GM19238 (cell line): Measurements from ENCODE around the gene POLR3B.
"Not testable (repeated sequence)": the region's sequence is repeated elsewhere in the genome, so short reads cannot be mapped to it uniquely, and the experiment has no call there.

Experiments
- DNase-seq: peaks from one replicate; pipeline ENCODE4 v3.0.0; 2011; ENCODE audit warnings: low spot score; ENCODE audit not compliant: insufficient read length

POLR3B gene

DNA sequence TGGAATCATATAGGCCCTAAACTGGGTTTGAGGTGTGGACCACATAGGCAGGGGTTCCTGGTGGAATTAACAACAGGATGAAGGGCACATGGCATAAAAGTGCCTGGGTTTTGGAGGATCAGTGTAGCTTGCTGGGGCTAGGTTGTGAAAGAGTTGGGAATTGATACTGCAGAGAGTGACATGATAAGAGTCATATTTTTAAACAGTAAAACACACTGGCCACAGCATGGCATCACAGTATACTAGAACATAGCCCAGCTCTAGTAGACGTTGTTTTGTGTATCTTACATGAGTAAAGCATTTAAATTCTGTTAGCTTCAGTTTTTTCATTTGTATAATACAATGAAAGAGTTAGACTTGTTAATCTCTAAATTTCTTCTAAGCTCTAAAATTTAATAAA lies 102.0 kb downstream of the POLR3B start:
- DNase-seq: no peak

DNA sequence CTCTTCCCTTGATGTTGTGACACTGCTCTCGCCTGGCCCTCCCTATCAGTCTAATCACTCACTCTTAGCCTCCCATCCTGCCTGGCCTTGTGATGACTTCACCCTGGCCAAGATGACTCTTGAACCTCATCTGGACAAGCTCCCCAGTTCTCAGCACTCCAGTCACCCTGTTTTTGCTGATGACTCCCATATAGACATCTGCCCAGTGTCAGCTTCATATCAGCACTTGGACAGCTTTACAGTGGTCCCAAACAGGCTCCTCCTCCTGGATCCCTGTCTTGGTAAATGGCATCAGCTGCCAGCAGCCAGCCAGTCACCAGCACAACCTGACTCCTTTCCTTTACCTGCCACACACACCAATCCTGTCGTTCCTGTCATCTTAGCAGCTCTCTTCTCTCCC lies 104.2 kb downstream of the POLR3B start:
- no peak for DNase-seq

DNA sequence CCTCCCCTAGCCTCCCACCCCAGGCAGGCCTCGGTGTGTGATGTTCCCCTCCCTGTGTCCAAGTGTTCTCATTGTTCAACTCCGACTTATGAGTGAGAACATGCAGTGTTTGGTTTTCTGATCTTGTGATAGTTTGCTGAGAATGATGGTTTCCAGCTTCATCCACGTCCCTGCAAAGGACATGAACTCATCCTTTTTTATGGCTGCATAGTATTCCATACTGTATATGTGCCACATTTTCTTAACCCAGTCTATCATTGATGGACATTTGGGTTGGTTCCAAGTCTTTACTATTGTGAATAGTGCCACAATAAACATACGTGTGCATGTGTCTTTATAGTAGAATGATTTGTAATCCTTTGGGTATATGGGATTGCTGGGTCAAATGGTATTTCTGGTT lies 108.1 kb downstream of the POLR3B start:
- not testable (repeated sequence) for DNase-seq

DNA sequence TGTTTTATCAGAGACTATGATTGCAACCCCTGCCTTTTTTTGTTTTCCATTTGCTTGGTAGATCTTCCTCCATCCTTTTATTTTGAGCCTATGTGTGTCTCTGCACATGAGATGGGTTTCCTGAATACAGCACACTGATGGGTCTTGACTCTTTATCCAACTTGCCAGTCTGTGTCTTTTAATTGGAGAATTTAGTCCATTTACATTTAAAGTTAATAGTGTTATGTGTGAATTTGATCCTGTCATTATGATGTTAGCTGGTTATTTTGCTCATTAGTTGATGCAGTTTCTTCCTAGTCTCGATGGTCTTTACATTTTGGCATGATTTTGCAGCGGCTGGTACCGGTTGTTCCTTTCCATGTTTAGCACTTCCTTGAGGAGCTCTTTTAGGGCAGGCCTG lies 118.1 kb downstream of the POLR3B start:
- DNase-seq: not testable (repeated sequence)

DNA sequence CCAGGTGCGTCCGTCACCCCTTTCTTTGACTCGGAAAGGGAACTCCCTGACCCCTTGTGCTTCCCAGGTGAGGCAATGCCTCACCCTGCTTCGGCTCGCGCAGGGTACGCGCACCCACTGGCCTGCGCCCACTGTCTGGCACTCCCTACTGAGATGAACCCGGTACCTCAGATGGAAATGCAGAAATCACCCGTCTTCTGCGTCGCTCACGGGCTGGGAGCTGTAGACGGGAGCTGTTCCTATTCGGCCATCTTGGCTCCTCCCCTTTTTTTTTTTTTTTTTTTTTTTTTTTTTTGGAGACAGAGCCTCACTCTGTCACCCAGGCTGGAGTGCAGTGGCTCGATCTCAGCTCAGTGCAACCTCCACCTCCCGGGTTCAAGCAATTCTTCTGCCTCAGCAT lies 120.1 kb downstream of the POLR3B start:
- not testable (repeated sequence) for DNase-seq

DNA sequence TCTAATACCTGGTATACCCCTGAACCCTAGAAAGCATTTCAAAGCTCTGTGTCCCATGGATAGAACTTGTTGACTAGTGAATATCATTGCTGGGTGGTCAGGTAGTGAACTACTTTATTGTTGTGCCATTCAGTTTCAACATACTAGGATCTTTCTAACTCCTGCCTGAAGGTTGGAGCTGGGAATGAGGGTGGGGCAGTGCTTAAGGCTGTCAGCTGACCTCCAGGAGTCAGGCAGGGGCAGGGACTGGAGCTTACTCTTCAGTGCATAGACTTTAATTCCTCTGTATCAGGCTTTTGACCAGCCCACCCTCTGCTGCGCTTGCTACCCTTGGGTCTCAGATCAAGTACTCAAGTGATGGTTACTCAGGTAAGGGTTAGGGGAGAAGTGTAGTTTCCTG lies 122.7 kb downstream of the POLR3B start:
- DNase-seq: no peak

DNA sequence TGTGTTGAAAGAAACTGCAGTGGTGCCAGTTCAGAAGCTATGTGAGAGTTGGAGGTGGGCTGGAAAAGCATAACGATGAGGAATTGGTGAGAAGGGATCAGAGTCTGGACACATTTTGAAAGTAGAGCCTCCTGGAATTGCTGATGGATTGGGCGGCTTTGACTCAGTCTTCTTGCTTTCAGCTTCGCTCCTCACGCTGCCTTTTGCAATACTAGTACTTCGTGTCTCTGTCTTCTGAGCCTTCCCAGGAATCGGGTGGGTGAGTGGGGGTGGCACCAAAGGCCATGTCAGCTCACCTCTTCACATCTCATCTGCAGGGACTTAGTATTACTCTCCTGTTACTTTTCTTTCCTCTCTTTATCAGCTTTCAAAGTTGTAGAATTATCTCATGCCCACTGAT lies 123.7 kb downstream of the POLR3B start:
- DNase-seq: no peak

DNA sequence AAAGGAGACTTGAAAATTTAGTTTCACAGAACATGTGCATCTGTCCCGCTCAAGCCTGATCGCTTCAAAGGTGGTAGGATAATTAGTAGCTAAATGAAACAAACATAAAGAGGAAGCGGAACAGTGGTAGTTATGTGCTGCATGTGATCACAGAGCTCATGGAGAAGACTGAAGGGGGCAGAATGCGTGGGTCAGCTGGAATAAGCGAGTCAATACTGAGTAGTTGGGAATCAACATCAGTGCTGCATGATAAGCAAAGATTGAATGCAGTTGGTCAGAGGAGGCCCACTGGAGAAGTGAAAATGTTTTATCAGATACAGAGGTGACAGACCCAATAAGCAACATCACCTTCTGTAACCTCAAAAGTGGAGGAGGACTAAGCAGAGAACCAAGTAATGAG lies 130.1 kb downstream of the POLR3B start:
- no peak for DNase-seq

DNA sequence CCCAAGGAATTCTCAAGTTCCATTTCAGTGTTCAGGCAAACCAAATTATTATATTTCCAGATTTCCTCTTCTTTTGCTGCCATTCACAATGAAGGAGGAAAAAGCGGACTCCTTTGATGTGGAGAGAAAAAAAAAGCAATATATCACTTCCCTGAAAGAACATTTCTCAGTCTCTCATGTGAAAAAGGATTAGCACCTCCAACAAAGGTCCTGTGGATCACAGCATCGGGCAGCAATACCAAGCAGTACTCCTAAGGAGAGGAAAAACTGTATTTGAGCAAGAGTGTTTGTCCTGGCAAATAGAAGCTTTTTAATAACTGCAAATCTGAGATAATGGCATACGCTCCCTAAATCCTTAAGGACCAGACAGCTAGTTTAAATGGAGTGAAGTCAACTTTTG lies 131.3 kb downstream of the POLR3B start:
- DNase-seq: no peak

DNA sequence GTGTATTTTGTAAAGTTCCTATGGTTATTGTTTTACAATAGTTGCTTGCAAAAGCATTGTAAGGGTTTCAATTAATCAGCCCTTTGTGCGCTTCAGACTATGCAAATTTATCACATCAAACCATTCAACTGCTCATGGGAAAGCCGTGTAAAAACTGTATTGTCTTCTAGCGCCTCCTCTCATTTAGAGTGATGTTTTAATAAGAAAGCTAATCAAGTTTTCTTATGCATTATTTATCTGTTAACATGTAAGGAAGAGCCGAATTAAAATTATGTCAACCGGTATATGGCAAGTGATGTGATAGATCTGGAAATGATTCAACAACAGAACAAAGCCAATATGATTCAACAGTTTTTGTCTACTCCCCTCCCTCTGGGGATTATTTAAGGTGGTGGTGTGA lies 132.7 kb downstream of the POLR3B start:
- DNase-seq: no peak

DNA sequence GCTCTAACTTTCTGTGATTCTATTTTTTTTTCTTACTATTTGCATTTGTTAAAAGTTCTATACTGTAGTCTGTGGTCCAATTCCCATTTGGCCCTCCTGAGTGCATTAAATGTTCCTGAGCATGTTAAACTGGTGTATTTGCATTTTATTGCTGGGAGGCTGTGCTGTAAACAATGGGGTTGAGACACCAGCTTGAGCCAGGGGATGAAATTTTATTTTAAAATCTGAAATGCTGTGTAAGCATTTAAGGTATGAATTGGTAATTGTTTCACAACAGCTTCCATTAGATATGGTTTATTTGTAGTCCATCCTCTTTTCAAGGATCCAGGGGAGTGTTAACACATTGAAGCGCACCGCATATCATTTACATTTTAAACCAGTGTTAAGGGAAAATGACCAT lies 135.3 kb downstream of the POLR3B start:
- no peak for DNase-seq

DNA sequence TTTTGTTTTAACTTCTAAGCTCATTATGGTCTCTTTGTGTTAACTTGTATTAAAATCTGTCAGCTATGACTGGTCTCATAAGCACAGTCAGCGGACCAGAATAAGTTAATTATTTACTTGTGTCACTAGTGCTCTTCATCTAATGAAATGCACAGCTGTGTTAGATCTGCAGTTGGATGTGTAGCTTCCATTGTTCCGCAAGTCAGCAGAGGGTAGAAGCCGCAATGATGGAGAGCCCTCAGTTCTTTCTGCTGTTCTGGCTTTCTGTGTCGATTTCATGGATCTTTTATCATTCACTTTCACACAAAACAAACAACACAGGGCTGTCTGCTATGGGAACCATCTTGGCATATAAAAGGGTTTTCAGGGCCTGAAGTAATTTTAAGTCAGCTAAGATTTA lies 136.0 kb downstream of the POLR3B start:
- DNase-seq: no peak

DNA sequence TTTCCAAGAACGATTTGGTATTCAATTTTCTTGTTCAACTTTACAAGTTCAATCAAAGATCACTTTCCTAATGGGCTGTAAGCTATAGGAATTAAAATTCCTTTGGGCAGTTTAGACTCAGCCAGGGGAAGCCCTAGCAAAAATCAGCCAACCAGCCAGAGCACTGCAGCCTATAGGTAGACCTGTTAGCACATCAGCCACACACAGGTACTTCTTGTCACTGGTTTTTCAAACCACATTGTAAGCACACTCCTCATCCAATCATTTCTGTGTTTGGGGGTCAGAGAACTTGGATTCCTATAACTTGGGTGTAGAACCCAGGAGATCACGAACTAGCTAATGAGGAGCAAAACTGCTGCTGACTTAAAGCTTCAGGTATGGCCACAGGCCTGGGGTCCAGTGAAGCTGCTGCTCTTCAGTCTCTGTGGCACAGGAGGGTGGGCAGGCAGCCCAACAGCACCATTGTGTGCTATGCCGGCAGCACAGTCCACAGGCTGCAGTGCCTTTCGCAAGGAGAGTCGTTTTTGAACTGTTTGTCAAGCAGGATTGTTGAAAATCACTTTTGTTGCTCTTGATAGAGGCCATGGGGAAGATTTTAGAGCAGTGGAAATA lies 137.9 kb downstream of the POLR3B start:
- no peak for DNase-seq

DNA sequence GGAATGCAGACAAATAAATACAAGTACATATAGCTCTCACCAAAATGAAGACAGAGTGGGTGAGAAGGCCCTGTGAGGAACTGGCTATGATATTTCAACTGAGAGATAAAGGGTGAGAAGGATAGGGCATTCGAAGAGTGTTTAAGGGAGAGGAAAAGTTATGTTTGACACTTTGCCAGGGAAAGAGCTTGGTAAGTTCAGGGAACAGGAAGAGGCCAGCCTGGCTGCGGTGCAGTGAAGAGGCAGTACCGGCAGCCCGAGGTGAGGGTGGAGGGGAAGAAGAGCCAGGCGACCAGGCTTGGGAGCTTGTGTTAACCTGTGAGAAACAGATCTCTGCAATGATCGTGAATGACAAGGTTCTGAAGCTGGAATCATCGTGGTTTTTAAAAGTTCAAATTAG lies 140.5 kb downstream of the POLR3B start:
- no peak for DNase-seq

DNA sequence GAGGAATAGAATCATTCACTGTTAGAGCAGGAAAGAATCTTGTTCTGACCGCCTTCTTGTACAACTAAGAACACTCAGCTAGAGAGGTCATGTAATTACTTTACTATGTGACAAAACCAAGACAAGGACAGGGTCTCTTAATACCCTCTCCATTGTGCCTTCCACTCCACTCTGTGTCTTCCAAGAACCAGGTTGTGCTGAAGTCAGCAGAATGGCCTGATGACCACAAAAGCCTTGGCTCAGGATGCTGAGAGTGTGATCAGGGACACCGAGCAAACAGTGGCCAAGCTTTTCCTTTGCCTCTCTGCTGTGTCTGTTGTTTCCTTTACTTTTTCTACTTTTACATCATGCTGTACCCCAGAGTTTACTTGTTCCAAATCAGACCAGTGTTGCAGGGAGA lies 142.1 kb downstream of the POLR3B start:
- no peak for DNase-seq

DNA sequence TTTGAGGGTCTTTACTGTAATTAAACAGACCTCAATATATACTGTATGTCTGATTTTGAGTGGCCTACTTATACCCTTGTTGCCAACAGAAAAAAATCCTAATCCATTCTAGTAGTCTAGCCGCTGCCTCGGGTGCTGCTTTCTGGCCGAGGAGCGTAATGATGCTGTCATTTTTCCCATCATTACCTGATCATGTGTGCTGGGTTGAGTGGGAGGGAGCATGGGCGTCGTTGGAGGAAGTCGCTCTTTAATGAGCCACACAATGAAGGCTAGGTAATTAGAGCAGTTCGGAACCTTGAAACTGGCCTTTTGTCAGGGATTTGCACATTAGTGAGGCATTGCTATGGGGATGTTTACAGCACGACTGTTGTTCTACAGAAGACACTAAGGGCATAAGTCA lies 149.1 kb downstream of the POLR3B start:
- DNase-seq: no peak

DNA sequence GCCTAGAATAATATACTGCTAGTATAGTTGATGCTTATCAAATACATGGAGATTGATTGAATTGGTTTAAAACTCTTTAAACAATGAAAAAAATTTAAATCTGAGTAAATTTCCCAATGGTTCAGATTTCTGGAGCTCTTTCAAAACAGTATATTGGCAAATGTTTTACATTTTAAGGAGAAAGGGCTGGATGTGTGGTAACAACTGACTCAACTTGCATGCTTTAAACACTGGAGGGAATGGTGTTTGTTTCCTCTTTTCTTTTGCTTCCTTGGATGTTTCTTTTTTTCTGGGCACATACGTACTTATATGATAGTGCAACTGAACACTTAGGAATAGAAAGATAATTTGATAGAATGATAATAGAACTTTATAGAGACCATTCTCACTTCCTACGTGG lies 151.4 kb downstream of the POLR3B start:
- DNase-seq: no peak

DNA sequence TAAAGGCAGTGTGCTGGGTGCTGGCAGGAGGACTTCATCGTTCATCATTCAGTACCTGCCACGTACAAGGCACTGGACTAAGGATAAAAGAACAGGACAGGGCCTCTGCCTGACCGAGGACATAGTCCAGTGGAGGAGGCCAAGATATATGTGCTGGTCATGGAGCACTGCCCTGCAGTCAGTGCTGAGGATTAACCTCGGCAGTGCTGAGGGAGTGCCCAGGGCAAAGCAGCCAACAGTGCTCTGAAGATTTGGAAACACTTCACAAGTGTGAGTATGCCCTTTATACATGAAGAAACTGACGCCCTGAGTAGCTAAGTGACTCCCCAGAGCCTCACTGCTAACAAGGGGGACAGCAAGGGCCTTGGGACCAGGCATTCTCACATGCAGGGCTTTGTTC lies 153.8 kb downstream of the POLR3B start:
- no peak for DNase-seq

DNA sequence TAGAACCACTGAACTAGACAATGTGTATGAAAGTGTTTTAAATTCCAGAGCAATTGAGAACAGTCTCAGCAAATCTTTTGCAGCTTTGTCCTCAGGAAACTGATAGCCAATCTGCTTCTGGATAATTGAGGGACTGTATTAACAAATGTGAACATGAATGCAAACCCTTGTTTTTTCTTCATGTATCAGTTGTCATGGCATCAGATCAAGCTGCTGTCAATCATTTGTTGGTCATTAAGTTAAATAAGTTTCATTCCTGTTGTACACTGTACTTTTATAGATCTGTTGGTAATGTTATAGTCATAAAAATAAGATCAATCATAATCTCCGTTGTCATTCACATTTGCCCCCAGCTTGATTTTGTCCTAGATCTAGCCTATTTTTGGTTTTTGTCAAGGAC lies 159.8 kb downstream of the POLR3B start:
- no peak for DNase-seq

DNA sequence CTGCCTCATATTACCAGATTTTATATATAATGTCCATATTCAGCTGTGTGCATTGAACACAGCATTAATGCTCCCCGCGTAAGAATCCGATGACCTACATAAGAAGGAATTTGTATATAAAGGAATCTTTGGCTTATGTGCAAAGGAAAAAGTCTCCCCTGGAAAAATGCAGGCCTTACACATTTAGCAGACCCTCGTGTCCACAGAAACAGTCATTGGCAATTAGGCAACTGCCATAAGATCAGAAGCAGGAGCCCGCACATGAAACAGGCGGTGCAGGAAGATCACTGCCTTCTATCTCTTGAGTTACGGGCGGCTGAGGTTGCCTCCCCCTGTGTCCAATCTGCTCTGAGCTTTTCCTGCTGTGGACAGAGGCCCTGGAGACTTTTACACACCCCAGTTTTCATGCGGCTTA lies 162.1 kb downstream of the POLR3B start:
- no peak for DNase-seq

DNA sequence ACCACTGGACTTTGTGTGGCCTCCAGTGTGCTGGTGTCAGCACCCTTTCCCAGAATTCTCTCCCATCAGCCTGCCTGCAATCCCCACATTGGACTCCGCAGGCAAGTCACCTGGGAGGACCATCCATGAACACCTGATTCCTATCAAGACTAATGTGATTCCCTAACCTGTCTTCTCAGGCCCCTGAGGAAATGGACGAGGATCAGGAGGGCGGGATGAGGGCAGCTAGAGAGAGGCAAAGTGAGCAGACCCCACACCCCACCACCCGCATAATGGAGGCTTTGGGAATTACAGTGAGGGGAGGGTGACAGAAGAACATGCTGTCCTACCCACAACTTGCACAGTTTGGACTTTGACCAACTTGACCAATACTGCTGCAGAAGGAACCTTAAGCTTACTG lies 164.4 kb downstream of the POLR3B start:
- DNase-seq: no peak

DNA sequence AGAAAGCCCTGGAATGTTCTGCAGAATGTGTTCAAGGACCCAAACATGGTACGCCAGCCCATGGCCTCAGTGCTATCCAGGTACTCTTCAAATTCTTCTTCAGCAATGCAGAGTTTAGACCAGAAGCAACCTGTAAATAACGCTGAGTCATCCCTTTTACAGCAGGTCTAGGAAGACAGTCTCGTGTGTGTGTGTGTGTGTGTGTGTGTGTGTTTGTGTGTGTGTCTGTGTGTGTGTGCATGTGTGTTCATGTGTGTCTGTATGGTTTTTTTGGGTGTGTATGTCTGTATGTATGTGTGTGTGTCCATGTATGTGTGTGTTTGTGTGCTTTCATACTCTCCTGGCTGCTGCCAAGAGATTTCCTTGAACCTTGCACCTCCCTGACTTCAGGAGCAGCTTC lies 165.2 kb downstream of the POLR3B start:
- DNase-seq: no peak

DNA sequence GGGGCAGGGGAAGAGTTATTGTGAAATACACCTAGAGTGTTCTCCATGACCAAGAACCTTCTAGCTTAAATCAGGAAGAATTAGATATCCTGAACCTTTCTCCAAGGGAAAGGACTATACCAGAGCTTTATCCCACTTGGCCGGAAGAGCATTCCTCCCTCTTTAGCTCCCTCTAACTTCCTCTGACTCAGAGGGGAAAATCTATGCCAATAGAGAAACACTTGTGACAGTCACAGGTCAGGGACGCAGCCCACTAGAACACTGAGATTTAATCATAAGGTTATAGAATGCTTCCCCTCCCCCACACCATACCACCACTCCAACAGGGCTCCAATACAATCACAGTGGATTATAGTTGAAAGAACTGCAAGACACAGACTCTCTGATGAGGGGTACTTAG lies 169.8 kb downstream of the POLR3B start:
- no peak for DNase-seq

DNA sequence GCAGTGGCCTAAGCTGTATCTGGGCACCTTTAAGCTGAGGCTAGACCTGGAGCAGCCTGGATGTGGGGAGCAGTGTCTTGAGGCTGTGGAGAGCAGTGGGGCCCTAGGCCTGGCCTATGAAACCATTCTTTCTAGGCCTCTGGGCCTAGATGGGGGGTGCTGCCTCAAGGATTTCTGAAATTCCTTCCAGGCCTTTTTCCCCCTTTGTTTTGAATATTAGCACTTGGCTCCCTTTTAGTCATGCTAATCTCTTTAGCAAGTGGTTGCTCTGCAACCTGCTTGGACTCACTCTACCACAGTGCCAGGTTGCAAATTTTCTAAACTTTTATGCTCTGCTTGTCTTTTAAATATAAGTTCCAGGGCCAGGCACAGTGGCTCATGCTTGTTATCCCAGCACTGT lies 183.7 kb downstream of the POLR3B start:
- DNase-seq: no peak
